ENCODE data around the gene SOWAHA.

The SOWAHA gene

DNA sequence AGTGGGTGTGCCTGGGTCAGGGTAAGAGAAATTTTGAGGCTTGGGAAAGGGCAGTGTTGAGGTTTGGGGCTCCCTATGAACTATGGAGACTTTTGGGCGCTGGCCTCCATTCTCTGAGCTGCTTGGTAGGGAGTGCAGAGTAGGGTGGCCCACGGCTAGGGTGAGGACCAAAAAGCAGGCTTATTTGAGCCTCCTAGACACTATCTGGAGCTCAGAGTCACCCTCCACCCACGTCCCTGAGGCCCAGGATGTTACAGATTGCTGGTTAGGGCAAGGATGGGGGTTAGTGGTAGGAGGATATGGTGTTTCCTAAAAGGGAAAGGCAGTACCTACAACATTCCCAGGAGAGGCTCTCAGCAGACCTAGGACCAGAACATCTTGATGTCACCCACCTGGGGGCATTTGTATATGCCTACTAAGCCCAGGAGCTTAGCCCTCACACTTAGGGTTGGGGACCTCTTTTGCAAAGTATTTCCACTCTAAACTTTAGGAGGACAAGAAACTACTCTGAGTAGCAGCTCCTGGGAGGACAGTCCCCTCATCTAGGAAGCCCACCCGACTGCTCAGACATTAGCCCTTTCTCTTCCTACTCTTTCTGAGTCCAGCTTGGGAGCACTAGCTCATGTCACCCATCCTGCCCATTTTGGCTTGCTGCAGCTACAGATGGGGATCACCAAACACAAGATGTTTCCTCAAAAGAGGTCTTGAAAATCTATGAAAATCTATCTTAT lies 15.0 kb downstream of the SOWAHA start:
- no peak for DNase-seq (ENCODE audit: low spot score)

DNA sequence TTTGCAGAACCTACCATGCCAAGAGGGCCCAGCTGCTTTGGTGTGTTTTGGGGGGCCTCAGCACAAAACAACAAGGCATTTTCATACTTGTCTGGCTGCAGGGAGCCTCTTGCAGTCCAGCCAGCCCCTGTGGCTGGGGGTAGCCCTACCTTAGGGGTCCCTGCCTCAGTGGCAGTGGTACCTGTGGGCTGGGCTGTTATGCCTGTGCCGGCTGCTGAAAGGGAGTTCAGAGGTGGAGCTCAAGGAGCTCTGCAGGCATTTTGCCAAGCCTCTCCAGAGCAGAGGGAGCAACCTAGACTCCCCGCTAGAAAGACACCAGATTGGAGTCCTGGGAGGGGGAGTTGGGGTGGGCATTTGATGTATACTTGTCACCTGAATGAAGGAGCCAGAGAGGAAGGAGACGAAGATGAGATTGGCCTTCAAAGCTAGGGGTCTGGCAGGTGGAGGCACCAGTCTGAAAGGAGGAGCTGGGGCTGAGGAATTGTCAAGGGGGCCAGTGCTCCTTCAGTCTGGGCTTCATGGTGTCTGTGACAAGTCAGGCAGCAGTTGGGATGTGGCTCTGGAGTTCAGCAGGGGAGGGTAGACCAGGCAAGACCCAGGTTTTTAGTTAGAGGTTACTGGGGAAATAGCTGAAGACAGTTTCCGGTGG lies 15.9 kb downstream of the SOWAHA start:
- DNase-seq (ENCODE audit: low spot score) = no peak

DNA sequence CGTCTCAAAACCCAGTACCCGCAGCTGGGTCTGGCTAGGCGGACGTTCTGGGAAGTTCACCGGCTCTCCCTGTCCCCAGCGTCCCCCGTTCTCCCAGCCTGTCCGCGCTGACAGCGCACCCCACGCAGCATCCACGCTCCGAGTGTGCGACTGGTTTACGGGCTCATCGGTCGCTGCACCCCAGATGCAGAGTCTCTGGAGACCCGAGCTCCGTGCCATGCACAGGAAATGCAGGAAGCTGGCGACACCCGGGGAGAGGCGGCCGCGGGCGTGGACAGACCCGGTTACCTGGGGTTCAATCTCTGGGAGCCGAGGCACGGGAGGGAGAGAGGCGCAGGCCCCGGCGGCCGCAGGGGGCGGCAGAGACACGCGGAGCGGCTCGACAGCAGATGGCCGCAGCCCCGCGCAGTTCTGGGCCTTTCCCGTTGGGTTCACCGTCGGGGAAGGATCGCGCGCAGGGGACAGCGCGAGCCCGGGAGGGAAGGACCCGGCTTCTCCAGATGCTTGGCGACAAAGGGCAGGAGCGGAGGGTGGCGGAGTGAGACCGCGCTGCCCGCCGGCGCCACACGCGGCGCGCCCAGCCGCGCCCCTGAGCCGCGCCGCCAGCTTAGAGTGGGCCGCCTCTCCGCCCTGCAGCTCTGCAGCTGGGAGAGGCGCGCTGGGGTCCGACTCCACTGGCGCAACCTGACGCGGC lies 16.8 kb downstream of the SOWAHA start:
- peak; percentile 63 for DNase-seq (ENCODE audit: low spot score)

DNA sequence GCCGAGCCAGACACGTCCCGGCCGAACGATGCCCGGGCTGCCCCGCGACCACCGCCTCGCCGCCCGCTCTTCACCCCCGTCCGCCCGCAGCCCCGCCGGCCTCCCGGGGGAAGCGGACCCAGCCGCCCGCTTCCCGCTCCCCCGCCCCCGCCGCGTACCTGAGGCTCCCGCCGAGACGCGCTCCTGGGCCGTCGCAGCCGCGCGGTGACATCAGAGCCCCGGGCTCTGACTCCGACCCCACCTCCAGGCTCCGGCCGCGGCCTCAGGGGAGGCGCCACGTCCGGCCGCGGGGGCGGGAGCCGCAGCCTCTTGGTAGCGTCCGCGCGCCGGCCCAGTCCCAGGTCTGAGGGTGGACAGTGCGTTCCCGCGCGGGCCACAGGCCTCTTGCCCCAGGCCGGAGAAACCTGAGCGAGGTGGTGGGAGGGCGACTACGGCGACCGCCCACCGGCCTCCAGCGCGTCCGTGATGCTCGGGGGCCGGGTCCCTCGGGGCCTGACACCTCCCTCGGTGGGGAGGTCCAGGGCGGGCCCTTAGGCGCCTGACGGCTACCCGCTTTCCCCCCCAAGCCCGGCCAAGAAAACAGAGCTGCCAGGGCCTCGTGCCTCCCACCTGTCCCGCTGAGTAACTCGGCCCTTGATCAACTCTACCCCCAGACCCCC lies 17.5 kb downstream of the SOWAHA start, which contains the start of gene SHROOM1:
SHROOM1 (minus strand) TSS at position 212 of the 659 bp plus-strand sequence. CDS start 4,507 bp downstream, outside the sequence.
- peak; percentile 49 for DNase-seq (ENCODE audit: low spot score)

DNA sequence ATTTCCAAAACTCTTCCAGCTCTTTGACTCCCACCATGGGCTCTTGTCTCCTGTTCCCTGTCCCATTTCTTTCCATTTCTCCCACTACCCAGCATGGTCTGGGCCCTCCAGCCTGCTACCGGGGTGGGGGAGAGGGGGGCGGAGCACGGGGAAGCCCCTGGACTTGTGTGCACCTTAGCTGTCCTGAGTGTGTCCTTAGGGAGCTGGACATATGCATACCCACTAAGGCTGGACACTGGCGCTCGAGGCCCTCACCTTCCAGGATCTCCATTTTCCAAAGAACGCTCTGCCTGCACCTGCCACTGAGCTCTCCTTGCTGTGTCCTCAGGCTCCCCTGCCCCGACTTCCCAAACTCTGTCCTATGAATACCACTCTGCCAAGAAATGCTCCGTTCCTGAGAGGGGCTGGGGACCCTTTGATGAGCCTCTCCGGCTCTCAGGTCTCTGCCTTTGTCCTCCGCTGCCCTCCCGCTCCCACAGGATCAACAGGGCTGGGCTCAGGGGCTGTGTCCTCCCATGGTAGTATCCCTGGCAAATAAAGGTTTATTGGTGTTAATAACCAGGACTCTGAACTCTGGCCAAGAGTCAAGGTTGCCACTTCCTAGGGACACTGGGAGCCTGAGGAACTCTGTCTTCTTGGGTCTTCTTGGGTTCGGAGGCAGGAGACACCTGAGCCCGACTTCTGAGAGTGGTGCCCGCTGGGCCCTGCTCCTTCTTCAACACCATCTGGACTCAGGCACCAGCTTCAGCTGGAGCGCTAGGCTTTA lies 18.2 kb downstream of the SOWAHA start:
- DNase-seq (ENCODE audit: low spot score) = no peak

DNA sequence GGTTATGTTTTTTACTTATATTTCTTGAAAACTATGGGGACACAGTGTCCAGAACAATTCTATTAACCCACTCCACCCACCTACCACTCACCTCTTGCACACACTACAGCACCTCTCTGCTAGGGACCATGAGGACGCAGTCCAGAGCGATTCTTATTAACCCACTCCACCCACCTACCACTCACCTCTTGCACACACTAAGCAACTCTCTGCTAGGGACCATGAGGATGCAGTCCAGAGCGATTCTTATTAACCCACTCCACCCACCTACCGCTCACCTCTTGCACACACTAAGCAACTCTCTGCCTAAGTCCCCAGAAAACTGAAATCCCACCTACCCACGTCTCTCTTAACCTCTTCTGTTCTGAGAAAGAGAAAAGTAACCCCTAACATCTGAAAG lies 19.5 kb downstream of the SOWAHA start:
- DNase-seq (ENCODE audit: low spot score) = no peak

DNA sequence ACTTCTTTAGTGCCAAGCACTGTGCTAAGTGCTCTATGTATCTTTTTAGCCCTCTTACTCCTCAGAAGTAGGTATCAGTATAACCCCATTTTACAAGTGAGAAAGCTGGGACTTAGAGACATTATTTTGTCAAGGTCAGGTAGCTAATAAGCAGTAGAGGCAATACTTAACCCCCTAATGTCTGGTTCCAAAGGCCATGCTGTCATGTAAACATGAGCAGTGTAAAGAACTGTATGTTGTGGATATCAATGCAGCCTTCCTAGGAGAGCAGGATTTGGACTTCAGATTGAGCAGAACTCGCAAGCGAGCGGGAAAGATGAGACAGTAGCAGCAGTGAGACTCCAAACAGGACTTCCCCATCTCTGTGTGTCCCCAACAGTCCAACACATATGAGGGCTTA lies 21.0 kb downstream of the SOWAHA start:
- no peak for DNase-seq (ENCODE audit: low spot score)

DNA sequence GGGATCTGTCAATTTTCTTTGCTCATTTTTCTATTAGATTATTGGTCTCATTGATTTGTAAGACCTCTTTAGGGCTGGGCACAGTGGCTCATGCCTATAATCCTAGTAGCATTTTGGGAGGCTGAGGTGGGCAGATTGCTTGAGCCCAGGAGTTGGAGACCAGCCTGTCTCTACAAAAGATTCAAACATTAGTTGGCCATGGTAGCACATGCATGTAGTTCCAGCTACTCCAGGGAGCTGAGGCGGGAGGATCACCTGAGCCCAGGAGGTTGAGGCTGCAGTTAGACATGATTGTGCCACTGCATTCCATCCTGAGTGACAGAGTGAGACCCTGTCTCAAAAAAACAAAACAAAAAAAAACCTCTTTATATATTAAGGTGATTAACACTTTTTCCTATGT lies 23.8 kb downstream of the SOWAHA start:
- DNase-seq (ENCODE audit: low spot score) = no peak

DNA sequence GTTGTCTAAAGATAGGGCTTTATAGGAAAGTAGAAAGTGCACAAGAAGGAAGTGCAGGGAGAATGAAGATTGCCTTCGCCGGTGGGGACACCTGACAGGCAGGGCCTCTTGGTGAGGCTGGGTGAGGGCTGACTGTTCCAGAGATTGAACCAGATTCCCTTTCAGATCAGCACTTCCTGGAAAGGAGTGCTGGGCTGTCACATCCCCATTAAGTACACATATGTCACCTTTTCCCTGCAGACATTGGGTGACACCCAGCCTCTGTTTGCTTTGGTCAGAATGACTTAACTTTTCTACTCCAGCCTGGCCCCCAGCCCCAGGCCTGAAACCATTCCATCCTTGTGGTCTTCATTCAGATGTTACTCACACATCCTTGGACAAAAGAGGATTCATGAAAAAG lies 24.8 kb downstream of the SOWAHA start:
- DNase-seq (ENCODE audit: low spot score) = no peak

DNA sequence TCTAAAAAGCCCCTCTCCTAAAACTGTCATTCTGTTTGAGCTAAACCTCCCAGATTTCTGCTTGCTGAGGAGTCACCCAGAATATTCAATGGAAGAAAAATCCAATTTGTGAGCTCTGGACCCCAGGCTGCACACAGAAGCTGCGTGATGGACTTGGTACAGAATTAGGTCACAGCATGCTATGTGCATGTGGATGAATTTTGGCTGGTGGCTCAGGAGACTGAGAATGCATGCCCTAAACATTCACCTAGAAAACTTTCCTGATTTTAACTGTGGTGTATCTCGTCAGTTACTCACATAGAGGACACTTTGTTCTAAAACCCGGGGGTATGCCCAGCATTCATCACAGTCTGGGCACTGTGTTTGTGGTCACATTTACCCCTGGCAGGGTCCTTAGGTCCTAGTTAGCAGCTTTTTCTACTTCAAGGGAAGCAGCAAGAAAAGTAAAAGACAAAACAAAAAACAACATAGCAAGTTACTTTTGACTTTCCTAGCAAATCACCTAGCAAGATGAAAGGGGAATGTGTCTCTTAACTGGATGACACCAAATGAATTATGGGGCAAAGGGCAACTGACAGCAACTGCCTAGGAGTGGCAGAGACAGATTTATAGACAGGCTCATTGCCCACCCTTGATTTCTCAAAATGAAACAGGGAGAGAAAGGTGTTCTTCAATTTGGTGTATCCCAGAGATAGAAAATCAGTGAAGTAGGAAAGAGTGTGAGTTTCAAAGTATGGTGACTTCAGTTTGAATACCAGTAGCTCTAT lies 25.6 kb downstream of the SOWAHA start:
- DNase-seq (ENCODE audit: low spot score) = no peak

DNA sequence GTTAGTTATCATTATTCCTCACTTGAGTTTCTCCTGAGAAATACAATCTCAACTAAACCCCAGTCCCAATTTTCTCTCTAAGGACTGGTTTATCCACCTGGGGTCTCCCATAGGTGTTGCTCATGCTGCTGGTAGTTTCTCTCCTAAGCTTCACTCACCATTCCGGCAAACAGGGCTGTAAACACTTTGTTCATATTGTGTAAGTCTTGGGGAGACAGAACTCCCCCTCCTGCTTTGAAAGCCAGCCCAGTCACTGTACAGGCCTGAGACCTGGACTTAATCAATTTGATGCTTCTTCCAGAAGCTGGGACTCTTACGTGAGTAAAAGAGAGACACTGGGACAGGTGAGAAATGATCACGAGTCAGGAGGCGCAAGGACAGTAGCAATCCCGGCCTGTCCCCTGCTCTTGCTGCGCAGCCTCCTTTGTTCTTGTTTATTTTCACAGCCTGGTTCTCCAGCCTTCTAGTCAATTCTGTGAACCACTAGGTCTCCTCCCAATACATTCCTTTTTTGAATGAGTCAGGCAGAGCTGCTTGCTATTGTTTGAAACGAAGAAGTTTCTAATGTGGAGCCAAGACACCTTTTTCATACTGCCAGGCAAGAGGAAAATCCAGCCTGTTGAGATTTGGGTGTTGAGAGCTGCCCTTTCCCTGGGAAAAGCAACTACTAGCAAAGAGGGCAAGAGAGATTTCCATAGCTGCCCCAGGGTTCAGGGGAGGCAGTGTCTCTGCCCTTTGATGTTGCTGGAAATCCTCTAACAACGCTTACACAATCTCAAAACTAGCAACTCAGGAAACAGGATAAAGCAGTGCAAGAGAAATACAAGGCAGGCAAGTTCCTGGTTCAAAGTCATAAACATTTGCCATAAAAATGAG lies 26.6 kb downstream of the SOWAHA start:
- DNase-seq (ENCODE audit: low spot score) = peak; percentile 64

DNA sequence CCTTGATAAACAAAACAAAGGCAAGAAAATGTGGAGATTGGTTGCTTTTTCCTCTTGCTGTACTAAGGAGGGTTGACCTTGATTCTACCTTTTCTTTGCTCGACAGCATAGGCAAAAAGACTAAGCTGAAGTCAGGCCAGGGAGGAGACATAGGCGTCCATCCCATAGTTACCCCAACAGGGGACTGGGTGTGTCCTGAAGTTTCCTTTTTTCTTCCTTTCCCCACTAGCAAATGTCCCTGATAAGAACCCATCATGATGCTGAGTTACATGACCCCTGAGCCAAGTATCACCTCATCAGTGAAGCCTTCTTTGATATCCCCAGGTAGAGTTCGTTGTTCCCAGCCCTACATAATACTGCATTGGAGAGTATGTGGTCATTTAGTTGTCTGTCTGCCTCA lies 27.2 kb downstream of the SOWAHA start:
- DNase-seq (ENCODE audit: low spot score) = no peak

DNA sequence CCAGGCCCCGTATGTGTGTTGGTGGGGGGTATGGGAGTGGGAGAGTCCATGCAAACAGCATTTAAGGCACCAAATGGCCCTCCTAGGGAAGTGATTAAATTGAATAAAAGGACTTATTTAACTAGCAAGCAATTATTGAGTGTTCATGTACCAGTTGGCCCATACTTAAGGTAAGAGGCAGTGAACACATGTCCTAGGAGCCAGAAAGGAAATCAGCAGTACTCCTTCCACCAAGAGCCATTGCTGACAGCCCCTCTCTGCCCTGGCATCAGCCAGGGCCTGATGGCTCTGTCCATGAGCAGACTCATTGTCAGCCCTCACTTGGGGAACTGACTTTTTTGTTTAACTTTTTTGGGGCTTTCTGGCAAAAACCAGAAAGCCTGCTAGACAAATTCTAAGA lies 27.8 kb downstream of the SOWAHA start:
- DNase-seq (ENCODE audit: low spot score) = no peak

DNA sequence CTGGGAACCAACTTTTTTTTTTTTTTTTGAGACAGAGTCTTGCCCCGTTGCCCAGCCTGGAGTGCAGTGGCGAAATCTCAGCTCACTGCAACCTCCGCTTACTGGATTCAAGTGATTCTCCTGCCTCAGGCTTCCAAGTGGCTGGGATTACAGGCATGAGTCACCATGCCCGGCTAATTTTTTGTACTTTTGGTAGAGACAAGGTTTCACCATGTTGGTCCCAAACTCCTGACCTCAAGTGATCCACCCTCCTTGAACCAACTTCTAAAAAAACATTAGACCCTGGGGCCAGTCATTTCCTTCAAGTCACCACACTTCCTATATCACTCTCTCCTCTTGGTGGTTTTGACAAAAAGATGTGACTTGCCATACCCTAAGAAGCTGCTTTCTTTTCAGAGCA lies 28.2 kb downstream of the SOWAHA start:
- no peak for DNase-seq (ENCODE audit: low spot score)

DNA sequence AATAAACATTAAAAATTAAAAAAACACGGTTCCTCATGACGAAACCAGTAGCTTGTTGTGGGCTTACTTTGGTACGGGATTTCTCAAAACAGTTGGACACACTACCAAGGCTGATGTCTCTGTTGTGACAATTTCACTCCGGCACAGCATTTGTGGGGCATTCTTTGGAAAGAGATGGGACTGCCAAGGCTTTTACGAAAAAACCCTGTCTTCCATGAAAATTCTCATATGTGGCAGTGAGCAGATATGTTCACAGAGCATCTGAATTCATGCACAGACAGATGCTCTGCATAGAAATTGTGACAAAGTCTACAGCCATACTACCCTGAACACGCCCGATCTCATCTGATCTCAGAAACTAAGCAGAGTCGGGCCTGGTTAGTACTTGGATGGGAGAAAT lies 35.2 kb downstream of the SOWAHA start:
- no peak for DNase-seq (ENCODE audit: low spot score)

DNA sequence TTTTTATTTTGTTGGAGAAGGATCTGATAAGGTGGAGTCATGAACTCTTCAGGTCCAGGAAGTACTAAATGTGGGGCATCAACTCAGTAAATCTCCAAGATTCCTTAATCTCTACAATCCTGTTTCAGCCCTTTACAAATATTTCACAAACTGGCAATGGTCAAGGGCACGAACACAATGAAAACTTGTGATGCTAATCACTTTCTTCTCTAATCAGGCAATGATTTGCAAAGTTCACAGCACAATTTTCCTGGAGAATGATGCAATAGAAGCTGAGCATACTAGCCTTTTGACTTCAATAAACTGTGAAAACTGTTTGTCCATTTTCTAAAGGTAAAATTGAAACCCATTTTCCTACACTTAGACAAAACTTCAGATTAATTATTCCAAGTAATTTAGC lies 36.2 kb downstream of the SOWAHA start:
- no peak for DNase-seq (ENCODE audit: low spot score)

DNA sequence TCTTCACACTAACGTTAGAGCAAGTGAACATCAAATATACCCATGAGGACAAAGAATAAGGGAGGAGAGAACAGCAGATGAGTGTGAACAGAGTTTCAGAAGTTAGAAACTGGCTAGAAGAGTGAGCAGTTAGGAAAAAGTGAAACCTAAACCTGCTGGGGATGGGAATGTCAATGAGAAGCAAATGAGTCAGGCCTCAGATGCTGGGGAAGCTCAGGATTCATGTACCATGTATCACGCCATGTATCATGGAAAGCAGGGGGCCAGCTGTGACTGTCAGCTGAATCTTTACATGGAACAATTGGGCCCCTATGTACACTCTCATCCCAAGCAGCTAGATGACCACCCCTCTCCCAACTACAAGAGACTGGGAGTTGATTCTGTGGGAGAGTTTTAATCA lies 37.0 kb downstream of the SOWAHA start:
- no peak for DNase-seq (ENCODE audit: low spot score)

DNA sequence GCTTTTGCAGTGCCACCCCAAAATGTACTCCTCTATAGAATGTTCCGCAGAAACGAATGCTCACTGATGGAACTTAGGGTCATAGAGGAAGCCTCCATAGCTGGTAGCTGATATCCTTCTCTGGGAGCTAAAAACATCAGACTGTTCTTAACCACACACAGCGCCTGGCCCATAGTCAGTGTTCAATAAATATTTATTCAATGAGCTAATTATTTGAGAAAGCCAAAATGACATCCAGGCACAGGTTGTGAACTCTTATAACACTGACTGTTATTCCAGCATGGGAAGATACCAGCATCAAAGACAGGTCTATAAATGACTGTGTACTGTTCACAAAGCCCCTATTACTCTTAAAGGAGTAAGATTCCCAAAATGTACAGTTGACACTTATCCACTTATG lies 40.2 kb downstream of the SOWAHA start:
- no peak for DNase-seq (ENCODE audit: low spot score)

DNA sequence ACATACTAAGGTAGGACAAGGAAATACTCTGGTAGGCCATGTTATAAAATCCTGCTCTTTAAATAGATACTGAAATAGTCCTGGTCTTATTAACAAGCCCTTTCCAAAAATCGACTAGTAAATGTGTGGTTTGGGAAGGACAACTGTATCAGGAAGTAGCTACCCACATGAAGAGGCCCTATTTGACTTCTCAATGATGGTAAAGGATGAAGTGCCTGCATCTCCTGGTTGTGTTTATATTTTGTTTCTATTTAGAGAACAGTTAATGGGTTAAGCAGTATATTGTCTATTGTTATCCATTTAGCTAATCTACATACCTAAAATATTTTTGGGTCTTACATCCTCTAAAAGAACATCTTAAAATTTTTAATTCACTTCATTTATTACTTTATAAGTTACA lies 40.7 kb downstream of the SOWAHA start:
- DNase-seq (ENCODE audit: low spot score) = no peak

DNA sequence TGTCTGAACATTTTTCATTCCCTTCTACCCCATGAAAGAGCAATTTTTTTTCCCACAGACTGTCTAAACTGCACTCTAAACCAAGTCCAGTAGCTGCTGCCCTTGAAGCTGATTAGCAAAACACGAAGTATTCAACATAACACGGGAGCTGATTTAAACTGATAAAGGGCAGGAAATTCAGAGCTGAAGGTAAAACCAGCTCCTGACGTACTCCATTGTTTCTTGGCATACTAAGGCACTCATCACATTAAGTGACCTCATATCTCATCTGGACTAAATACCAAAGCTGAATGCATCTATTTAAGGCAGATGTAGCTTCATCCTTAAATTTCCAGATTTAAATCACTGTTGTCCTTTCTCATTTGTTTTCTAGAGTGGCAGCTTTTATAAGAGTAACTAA lies 41.2 kb downstream of the SOWAHA start:
- peak; percentile 42 for DNase-seq (ENCODE audit: low spot score)

Measured in kidney capillary endothelial cell (primary cell).